ENCODE results near the gene KCTD14.

DNA sequence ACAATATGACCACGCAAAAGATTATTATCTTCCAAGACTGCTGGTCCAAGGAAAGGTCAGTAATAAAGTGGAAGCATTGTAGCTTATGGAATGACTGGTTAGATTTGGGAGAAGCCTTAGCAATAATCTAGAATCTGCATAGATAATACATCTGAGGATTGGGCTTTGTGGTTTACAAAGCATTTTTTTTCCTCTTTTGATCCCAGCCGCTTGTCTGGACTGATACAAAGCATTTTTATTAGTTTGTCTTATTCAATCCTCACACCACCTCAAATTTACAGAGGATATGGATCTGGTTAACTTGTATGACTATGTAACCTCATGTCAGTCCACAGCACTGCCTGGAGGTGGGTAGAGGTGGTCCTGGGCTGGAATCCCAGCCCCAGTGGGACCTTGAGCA, 39.6 kb upstream of the KCTD14 start:
- TF ChIP-seq, protein P1, sequence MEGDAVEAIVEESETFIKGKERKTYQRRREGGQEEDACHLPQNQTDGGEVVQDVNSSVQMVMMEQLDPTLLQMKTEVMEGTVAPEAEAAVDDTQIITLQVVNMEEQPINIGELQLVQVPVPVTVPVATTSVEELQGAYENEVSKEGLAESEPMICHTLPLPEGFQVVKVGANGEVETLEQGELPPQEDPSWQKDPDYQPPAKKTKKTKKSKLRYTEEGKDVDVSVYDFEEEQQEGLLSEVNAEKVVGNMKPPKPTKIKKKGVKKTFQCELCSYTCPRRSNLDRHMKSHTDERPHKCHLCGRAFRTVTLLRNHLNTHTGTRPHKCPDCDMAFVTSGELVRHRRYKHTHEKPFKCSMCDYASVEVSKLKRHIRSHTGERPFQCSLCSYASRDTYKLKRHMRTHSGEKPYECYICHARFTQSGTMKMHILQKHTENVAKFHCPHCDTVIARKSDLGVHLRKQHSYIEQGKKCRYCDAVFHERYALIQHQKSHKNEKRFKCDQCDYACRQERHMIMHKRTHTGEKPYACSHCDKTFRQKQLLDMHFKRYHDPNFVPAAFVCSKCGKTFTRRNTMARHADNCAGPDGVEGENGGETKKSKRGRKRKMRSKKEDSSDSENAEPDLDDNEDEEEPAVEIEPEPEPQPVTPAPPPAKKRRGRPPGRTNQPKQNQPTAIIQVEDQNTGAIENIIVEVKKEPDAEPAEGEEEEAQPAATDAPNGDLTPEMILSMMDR (IDR thresholded peaks at IDR 0.05) = no peak
- TF ChIP-seq POLR2A (IDR thresholded peaks at IDR 0.05) = no peak
